BE2C (cell line): Measurements from ENCODE around the gene DPF3.
"Not testable (repeated sequence)": the region's sequence is repeated elsewhere in the genome, so short reads cannot be mapped to it uniquely, and the experiment has no call there.

Experiments used
- DNase-seq: peaks from one replicate; pipeline ENCODE4 v3.0.0-alpha.2; 2020
- H3K27me3 ChIP-seq: fragments of 250-450 bp; sonication (Bioruptor Pico); 2 replicates; pipeline ENCODE4 v1.5.1; 2020; ENCODE audit warnings: mild to moderate bottlenecking
- H3K36me3 ChIP-seq: fragments of 250-450 bp; sonication (Bioruptor Pico); 2 replicates; pipeline ENCODE4 v1.5.1; 2020; ENCODE audit warnings: mild to moderate bottlenecking
- H3K4me1 ChIP-seq: fragments of 250-450 bp; sonication (Bioruptor Pico); 2 replicates; pipeline ENCODE4 v1.5.1; 2020
- H3K4me3 ChIP-seq: 2 replicates; pipeline ENCODE4 v1.5.1; 2011; ENCODE audit warnings: low read depth, low read length
- H3K9me3 ChIP-seq: fragments of 250-450 bp; sonication (Bioruptor Pico); 2 replicates; pipeline ENCODE4 v1.5.1; 2020
- TF ChIP-seq, protein P1 (sequence below): IDR thresholded peaks from 2 replicates; pipeline ENCODE4 v1.5.1; 2012; ENCODE audit warnings: mild to moderate bottlenecking, low read depth, low read length

Gene DPF3

DNA sequence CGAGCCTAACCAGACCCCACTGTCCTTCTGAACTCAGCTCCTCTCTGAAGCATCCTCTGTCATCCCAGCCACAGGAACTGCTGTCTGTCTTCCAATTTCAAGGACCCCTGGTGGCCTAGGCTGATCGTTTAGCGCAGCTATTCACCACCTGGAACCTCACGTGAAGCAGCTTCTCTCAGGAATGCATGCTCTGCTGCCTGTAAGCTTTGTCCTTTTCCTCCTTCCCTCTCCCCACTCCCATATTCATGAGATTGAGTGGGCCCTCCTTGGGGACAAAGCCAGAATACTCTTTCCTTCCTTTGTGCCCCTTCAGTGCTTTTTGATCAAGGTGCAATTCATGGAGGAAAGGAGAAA, 17.2 kb downstream of the DPF3 start:
- Histone ChIP-seq H3K4me3 (no peak overlapping the region), H3K9me3 (no peaks in the 10 kb centered on the region; the same call in 1 of the 2 replicates), H3K27me3 (no peaks in the 10 kb centered on the region), H3K4me1 (peaks cover 6% of the 10 kb centered on the region), H3K36me3 (no peaks in the 10 kb centered on the region)
- TF ChIP-seq, protein P1, sequence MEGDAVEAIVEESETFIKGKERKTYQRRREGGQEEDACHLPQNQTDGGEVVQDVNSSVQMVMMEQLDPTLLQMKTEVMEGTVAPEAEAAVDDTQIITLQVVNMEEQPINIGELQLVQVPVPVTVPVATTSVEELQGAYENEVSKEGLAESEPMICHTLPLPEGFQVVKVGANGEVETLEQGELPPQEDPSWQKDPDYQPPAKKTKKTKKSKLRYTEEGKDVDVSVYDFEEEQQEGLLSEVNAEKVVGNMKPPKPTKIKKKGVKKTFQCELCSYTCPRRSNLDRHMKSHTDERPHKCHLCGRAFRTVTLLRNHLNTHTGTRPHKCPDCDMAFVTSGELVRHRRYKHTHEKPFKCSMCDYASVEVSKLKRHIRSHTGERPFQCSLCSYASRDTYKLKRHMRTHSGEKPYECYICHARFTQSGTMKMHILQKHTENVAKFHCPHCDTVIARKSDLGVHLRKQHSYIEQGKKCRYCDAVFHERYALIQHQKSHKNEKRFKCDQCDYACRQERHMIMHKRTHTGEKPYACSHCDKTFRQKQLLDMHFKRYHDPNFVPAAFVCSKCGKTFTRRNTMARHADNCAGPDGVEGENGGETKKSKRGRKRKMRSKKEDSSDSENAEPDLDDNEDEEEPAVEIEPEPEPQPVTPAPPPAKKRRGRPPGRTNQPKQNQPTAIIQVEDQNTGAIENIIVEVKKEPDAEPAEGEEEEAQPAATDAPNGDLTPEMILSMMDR, result no peak
- DNase-seq, result no peak

DNA sequence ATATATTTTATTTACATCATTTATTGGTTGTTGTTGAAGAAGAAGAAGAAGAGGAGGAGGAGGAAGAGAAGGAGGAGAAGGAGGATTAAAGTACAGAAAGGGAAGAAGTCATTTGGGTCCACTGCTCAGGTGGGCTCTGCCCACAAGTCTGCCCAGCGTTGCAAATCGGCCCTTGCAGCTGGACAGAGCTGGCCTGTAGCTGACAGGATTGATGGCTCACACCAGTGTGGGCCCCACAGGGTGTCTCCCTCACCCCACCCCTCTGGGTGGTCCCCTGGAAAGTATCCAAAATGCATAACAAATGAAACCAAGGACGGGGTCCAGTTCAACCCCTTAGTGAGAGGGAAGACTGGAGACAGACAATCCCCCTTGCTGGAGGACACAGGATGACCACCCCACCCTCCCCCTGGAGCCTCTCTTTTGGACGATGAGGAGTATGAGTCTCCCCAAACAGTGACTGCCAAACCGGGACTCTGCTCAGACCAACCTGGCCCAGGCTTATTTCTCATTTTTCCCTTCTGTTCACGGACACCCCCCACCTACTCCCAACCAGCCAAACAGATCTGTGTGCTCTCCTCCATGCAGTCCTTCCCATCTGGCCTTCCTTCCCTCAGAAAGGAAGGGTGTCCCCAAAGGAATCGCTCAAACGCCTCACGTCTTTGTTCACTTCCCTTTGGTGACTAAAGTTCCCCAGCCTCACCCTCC, 17.7 kb downstream of the DPF3 start:
- TF ChIP-seq, protein P1, result no peak
- Histone ChIP-seq H3K4me1 (peaks cover 3% of the 10 kb centered on the region), H3K36me3 (no peaks in the 10 kb centered on the region), H3K4me3 (no peak overlapping the region), H3K9me3 (no peaks in the 10 kb centered on the region; the same call in 1 of the 2 replicates), H3K27me3 (no peaks in the 10 kb centered on the region)
- DNase-seq, result no peak

DNA sequence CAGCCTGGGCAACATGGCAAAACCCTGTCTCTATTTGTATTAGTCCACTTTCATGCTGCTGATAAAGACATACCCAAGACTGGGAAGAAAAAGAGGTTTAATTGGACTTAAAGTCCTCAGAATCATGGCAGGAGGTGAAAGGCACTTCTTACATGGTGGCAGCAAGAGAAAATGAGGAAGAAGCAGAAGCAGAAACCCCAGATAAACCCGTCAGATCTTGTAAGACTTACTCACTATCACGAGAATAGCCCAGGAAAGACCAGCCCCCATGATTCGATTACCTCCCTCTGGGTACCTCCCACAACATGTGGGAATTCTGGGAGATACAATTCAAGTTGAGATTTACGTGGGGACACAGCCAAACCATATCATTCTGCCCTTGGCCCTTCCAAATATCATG, 23.0 kb downstream of the DPF3 start:
- not testable (repeated sequence) for H3K27me3 ChIP-seq, H3K9me3 ChIP-seq, DNase-seq, H3K4me3 ChIP-seq, H3K36me3 ChIP-seq
- H3K4me1 ChIP-seq, result peaks cover 22% of the 10 kb centered on the region

DNA sequence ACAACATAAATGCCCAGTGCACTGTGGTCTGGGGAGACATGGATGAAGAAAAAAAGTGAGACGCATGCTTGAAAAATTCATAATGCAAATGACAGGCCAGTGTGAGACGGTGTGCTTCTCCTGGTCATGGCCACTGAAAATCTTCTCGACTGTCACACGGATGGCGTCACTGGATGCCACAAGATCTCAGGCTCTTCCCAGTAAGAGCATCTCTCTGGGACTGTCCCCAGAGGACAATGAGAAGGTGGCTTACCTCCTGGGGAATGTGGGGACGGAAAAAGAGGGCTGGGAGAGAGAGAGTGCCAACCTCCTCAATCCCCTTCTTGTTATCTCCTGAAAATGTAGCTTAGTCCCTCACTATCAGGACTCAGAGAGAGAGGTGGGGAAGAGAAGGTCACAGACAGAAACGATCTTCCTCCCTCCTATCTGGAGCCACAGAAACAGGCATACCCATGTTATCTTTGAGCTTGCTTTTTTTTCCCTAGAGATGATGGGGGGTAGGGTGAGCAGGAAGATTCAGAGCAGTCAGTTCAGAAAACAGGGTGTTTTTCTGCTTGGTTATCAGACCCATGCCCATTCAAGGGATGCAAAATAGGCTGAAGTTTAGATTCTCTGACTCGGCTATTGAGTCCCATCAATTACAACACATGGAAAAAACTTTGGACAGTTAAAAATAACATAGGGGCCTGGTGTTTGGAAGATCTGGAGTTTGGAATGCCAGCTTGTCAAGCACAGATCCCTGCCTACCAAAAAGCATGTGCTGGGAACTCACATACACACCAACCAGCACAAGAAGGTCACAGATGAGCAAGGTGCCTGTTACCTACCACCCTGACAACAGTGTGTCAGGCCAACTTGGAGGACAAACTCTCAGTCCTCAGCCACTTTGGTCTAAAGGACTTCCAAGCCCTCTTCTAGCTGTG, 24.2 kb downstream of the DPF3 start:
- TF ChIP-seq, protein P1, result no peak

DNA sequence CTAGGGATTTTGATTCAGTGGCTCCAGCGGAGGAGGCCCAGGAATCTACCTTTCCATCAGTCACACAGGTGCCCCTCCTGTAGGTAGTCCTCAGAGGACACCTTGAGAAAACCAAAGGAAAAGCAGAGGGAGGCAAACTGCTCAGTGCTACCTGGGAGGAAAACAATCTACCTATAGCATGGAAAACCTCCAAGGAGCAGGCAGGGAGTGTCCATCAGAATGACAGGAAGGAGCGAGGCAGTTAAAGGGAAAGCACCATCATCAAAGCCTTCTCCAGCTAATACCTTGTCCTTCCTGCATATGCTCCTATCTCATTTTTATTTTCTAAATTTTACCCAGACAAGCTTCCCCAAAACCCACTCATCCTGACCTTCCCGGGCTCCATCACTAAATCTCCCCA, 25.4 kb downstream of the DPF3 start:
- H3K36me3 ChIP-seq, result no peaks in the 10 kb centered on the region
- TF ChIP-seq, protein P1, result no peak
- no peaks in the 10 kb centered on the region; the same call in 1 of the 2 replicates for H3K9me3 ChIP-seq
- peaks cover 26% of the 10 kb centered on the region for H3K4me1 ChIP-seq
- no peak overlapping the region for H3K4me3 ChIP-seq
- H3K27me3 ChIP-seq, result no peaks in the 10 kb centered on the region
- no peak for DNase-seq

More for the DNA sequence above, 24.2 kb downstream of the DPF3 start:
- peaks cover 25% of the 10 kb centered on the region for H3K4me1 ChIP-seq
- DNase-seq, result no peak
- no peaks in the 10 kb centered on the region; the same call in 1 of the 2 replicates for H3K9me3 ChIP-seq
- H3K4me3 ChIP-seq, result no peak overlapping the region
- H3K27me3 ChIP-seq, result no peaks in the 10 kb centered on the region
- no peaks in the 10 kb centered on the region for H3K36me3 ChIP-seq

DNA sequence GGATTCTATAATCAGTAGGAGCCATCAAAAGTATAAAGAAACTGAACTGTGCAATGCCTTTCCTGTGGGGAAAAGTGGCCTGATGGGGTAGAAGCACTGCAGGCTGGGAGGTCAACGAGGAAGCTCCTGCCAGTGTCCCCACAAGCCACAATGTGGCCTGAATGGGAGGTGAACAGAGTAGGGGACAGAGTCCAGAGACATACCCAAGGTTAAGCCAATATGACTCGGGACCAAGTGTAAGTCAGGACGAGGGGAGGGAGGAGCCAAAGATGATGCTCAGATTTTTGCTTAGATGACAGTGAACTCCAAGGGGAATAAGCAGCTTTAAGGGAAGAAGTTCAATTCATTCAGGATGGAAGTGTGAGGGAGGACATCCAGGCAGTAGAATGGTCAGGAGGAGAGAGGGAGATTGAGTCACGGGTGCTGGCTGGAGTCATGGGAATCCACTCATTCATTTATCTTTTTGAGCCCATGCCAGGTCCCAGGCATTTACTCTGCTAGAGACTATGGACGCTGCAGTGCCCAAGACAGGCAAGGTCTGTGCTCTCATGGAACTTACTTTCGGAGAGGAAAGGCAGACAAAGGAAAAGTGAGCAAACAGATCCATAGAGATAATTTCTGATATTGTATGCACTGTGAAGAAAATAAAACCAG, 29.1 kb downstream of the DPF3 start:
- TF ChIP-seq, protein P1, result no peak
- Histone ChIP-seq H3K4me1 (peaks cover 25% of the 10 kb centered on the region), H3K36me3 (no peaks in the 10 kb centered on the region), H3K4me3 (no peak overlapping the region), H3K9me3 (no peaks in the 10 kb centered on the region), H3K27me3 (no peaks in the 10 kb centered on the region)
- DNase-seq, result no peak
